Chondrocyte (in vitro differentiated cells): Measurements from ENCODE around the gene C1orf52. TPM values are rescaled to one million over a fixed set of nuclear protein-coding genes. Genes with fewer than 3 reads are reported as not detected.

ENCODE experiments used
- DNase-seq: peaks from one replicate; pipeline ENCODE4 v3.0.0; 2021; ENCODE audit warnings: mixed read lengths, low spot score
- H3K27ac Mint-ChIP-seq: one replicate; pipeline ENCODE4 v1.8.0; 2021; ENCODE audit warnings: mild to moderate bottlenecking, moderate library complexity, mixed read lengths; ENCODE audit not compliant: unreplicated experiment
- H3K27me3 Mint-ChIP-seq: 2 replicates; pipeline ENCODE4 v1.8.0; 2021; ENCODE audit warnings: low read depth, mixed read lengths
- H3K36me3 Mint-ChIP-seq: 2 replicates; pipeline ENCODE4 v1.8.0; 2021; ENCODE audit warnings: low read depth, mixed read lengths
- H3K4me1 Mint-ChIP-seq: 2 replicates; pipeline ENCODE4 v1.8.0; 2021; ENCODE audit warnings: low read depth, mild to moderate bottlenecking, mixed read lengths
- H3K4me3 Mint-ChIP-seq: one replicate; pipeline ENCODE4 v1.8.0; 2021; ENCODE audit warnings: mild to moderate bottlenecking, moderate library complexity, mixed read lengths; ENCODE audit not compliant: unreplicated experiment
- H3K9me3 Mint-ChIP-seq: 2 replicates; pipeline ENCODE4 v1.8.0; 2021; ENCODE audit warnings: low read depth, mixed read lengths
- total RNA-seq: library from RNA; stranded (reverse); gene quantifications from 3 replicates; pipeline ENCODE4 v1.2.1, GENCODE V29; 2021
- TF ChIP-seq, protein P1 (sequence below): fragments of 200-600 bp; sonication (generic); IDR thresholded peaks from 2 replicates; pipeline ENCODE4 v1.5.0; 2021; ENCODE audit warnings: antibody characterized with exemption, mild to moderate bottlenecking, moderate library complexity

The C1orf52 gene
- total RNA-seq, 1 donor from 2014 or later: 31.3 TPM

DNA sequence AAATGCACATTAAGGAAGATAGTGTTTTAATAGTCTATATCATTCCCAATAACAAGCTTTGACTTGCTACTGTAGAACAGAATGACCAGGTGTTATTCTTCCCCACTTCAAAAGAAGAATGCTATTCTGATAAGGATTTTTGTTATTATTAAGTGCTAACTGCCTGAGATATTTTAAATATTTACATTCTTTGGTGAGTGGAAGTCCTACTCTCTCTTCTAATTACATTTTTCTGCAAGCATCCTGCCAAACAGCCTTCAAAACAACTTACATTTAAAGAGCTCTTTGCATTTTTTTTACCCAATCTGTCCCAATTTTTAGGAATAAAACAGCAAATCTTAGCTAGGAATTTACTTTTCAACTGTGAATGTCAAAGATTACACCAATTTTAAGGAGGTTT lies 35.2 kb downstream of the C1orf52 start:
- TF ChIP-seq, protein P1, sequence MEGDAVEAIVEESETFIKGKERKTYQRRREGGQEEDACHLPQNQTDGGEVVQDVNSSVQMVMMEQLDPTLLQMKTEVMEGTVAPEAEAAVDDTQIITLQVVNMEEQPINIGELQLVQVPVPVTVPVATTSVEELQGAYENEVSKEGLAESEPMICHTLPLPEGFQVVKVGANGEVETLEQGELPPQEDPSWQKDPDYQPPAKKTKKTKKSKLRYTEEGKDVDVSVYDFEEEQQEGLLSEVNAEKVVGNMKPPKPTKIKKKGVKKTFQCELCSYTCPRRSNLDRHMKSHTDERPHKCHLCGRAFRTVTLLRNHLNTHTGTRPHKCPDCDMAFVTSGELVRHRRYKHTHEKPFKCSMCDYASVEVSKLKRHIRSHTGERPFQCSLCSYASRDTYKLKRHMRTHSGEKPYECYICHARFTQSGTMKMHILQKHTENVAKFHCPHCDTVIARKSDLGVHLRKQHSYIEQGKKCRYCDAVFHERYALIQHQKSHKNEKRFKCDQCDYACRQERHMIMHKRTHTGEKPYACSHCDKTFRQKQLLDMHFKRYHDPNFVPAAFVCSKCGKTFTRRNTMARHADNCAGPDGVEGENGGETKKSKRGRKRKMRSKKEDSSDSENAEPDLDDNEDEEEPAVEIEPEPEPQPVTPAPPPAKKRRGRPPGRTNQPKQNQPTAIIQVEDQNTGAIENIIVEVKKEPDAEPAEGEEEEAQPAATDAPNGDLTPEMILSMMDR: no peak
- no peaks in the 10 kb centered on the region for H3K36me3 Mint-ChIP-seq
- no peak overlapping the region for H3K4me3 Mint-ChIP-seq
- H3K27ac Mint-ChIP-seq: no peak overlapping the region
- no peaks in the 10 kb centered on the region for H3K9me3 Mint-ChIP-seq
- DNase-seq: no peak
- peaks cover 40% of the 10 kb centered on the region for H3K4me1 Mint-ChIP-seq
- H3K27me3 Mint-ChIP-seq: no peaks in the 10 kb centered on the region

DNA sequence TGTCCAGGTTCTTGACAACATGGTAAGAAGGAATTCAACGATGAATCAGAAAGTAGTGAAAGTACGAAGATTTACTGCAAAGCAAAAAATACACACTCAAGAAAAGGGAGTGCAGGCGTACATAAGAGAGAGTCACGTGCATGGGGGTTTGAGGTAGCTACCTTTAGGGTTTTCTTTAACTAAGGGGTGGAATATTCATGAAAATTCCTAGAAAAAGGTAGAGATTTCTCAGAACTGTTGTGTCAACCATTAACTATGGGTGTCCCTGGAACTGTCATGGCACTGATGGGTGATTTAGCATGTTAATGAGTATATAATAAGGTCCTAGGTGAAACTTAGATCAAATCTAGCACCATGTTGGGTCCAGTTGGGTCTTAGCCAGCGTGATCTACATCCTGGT lies 36.1 kb downstream of the C1orf52 start:
- no peak overlapping the region for H3K27ac Mint-ChIP-seq
- TF ChIP-seq, protein P1: no peak
- no peaks in the 10 kb centered on the region for H3K36me3 Mint-ChIP-seq
- H3K9me3 Mint-ChIP-seq: no peaks in the 10 kb centered on the region
- no peaks in the 10 kb centered on the region for H3K27me3 Mint-ChIP-seq
- no peak overlapping the region for H3K4me3 Mint-ChIP-seq
- no peak for DNase-seq
- H3K4me1 Mint-ChIP-seq: peaks cover 40% of the 10 kb centered on the region

- H3K36me3 Mint-ChIP-seq: no peaks in the 10 kb centered on the region
- H3K4me3 Mint-ChIP-seq: no peak overlapping the region
- peaks cover 35% of the 10 kb centered on the region for H3K4me1 Mint-ChIP-seq
- H3K27me3 Mint-ChIP-seq: no peaks in the 10 kb centered on the region
- H3K9me3 Mint-ChIP-seq: peaks cover 6% of the 10 kb centered on the region
- no peak for DNase-seq
- H3K27ac Mint-ChIP-seq: peak overlapping the region; percentile 80
- TF ChIP-seq, protein P1: no peak
Measured at GRCh38 chr1:85220756-85221201, 38.7 kb downstream of the C1orf52 start.

GRCh38 chr1:85219853-85220610 lies 39.4 kb downstream of the C1orf52 start:
- Mint-ChIP-seq H3K4me3 (no peak overlapping the region), H3K27me3 (no peaks in the 10 kb centered on the region), H3K36me3 (no peaks in the 10 kb centered on the region), H3K9me3 (peaks cover 6% of the 10 kb centered on the region), H3K27ac (no peak overlapping the region), H3K4me1 (peaks cover 28% of the 10 kb centered on the region)
- TF ChIP-seq, protein P1: no peak
- DNase-seq: no peak

DNA sequence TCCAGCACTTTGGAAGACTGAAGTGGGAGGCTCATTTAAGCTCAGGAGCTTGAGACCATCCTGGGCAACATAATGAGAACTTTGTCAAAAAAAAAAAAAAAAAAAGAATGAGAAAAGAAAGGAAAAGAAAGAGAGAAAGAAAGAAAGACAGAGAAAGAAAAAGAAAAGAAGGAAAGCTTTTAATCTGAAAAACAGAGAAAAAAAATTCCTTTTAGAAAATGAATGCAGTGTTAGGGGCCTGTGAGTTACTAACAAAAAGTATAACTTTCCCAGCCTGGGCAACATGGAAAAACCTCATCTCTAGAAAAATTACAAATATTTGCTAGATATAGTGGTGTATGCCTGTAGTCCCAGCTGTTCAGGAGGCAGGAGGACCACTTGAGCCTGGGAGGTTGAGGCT lies 42.8 kb downstream of the C1orf52 start:
- H3K9me3 Mint-ChIP-seq: peaks cover 6% of the 10 kb centered on the region
- H3K4me3 Mint-ChIP-seq: no peak overlapping the region
- H3K27me3 Mint-ChIP-seq: no peaks in the 10 kb centered on the region
- no peak overlapping the region for H3K27ac Mint-ChIP-seq
- H3K4me1 Mint-ChIP-seq: peaks cover 27% of the 10 kb centered on the region
- no peak for DNase-seq
- H3K36me3 Mint-ChIP-seq: no peaks in the 10 kb centered on the region
- TF ChIP-seq, protein P1: no peak
